Measurements from ENCODE around the gene CYGB. TPM values are rescaled to one million over a fixed set of nuclear protein-coding genes. Genes with fewer than 3 reads are reported as not detected.

CYGB gene
- total and polyA plus RNA-seq, 2 of the 13 experiments (the other 11 are each of a cell fraction or from before 2014, with no cell fraction given) = 18.9 to 27.1 TPM

GRCh38 chr17:76523084-76524037 is 14.1 kb downstream of the CYGB start (continued):
- TF ChIP-seq, protein P1, sequence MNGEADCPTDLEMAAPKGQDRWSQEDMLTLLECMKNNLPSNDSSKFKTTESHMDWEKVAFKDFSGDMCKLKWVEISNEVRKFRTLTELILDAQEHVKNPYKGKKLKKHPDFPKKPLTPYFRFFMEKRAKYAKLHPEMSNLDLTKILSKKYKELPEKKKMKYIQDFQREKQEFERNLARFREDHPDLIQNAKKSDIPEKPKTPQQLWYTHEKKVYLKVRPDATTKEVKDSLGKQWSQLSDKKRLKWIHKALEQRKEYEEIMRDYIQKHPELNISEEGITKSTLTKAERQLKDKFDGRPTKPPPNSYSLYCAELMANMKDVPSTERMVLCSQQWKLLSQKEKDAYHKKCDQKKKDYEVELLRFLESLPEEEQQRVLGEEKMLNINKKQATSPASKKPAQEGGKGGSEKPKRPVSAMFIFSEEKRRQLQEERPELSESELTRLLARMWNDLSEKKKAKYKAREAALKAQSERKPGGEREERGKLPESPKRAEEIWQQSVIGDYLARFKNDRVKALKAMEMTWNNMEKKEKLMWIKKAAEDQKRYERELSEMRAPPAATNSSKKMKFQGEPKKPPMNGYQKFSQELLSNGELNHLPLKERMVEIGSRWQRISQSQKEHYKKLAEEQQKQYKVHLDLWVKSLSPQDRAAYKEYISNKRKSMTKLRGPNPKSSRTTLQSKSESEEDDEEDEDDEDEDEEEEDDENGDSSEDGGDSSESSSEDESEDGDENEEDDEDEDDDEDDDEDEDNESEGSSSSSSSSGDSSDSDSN (CRISPR knock-in tag; IDR thresholded peaks at IDR 0.05) = peak; percentile 58; the same call in 1 of the 2 replicates
- TF ChIP-seq CC2D1A (CRISPR knock-in tag; IDR thresholded peaks at IDR 0.05) (no peak), MYNN (CRISPR knock-in tag; IDR thresholded peaks at IDR 0.05; ENCODE audit: low read depth) (0 out of 2 replicates have a peak, but pooled peaks have one; percentile 47), ADNP (CRISPR knock-in tag; IDR thresholded peaks at IDR 0.05) (0 out of 2 replicates have a peak, but pooled peaks have one; percentile 23), HMGXB3 (CRISPR knock-in tag; IDR thresholded peaks at IDR 0.05; ENCODE audit: borderline replicate concordance) (no peak; the same call in 1 of the 2 replicates), ZNF749 (CRISPR knock-in tag; IDR thresholded peaks at IDR 0.05; ENCODE audit: borderline replicate concordance) (no peak), HBP1 (CRISPR knock-in tag; IDR thresholded peaks at IDR 0.05; ENCODE audit: low read depth) (0 out of 2 replicates have a peak, but pooled peaks have one; percentile 47), POLR2G (IDR thresholded peaks at IDR 0.05; ENCODE audit: low read depth, low read length) (no peak), ZBTB21 (CRISPR knock-in tag; IDR thresholded peaks at IDR 0.05) (no peak), LCORL (IDR thresholded peaks at IDR 0.05) (no peak), LCORL (CRISPR knock-in tag; IDR thresholded peaks at IDR 0.05) (peak; percentile 82), ZNF512 (CRISPR knock-in tag; IDR thresholded peaks at IDR 0.05) (no peak), ZNF788 (CRISPR knock-in tag; IDR thresholded peaks at IDR 0.05; ENCODE audit: borderline replicate concordance) (peak; percentile 93), ZFP36L2 (CRISPR knock-in tag; IDR thresholded peaks at IDR 0.05) (0 out of 2 replicates have a peak, but pooled peaks have one; percentile 68), ZNF333 (CRISPR knock-in tag; IDR thresholded peaks at IDR 0.05; ENCODE audit: borderline replicate concordance) (no peak), ARHGAP35 (CRISPR knock-in tag; IDR thresholded peaks at IDR 0.05; ENCODE audit: borderline replicate concordance) (no peak), MXI1 (IDR thresholded peaks at IDR 0.05; ENCODE audit: borderline replicate concordance, low read depth, low read length) (peak; percentile 60; the same call in 1 of the 3 replicates), ESRRA (CRISPR knock-in tag; IDR thresholded peaks at IDR 0.05; ENCODE audit: low read depth) (0 out of 2 replicates have a peak, but pooled peaks have one; percentile 44)
